K562 (cell line): ENCODE measurements around the gene ZCCHC3. TPM values are rescaled to one million over a fixed set of nuclear protein-coding genes. Genes with fewer than 3 reads are reported as not detected.

ENCODE experiments used
- CREB1 ChIP-seq, 2 experiments: sonication (generic) in 1 of 2; formaldehyde crosslinking in 1 of 2; IDR thresholded peaks; 2 replicates each; pipeline versions ENCODE4 v1.6.1 to v1.8.0; 2012 to 2022; ENCODE audit warnings: inconsistent platforms in 1 of 2, mild to moderate bottlenecking in 1 of 2, missing genetic modification reagents in 1 of 2, moderate library complexity in 1 of 2
- CSDE1 ChIP-seq, 2 experiments: fragments of 450-650 bp; IDR thresholded peaks; 2 replicates each; pipeline ENCODE4 v1.6.1; 2016; ENCODE audit warnings: mild to moderate bottlenecking in 1 of 2
- FOXJ2 ChIP-seq: fragments of 200-800 bp; sonication (Bioruptor generic); IDR thresholded peaks from 2 replicates; pipeline ENCODE4 v1.6.1; 2016; ENCODE audit warnings: missing genetic modification characterization, missing compliant biosample characterization
- KHSRP ChIP-seq: fragments of 450-650 bp; IDR thresholded peaks from 2 replicates; pipeline ENCODE4 v1.6.1; 2017
- LCOR ChIP-seq: sonication (generic); formaldehyde crosslinking; IDR thresholded peaks from 2 replicates; pipeline ENCODE4 v1.8.0; 2022; ENCODE audit warnings: mild to moderate bottlenecking, missing genetic modification reagents
- MAZ ChIP-seq, 2 experiments: fragments of 450-650 bp in 1 of 2; sonication (generic) in 1 of 2; formaldehyde crosslinking; IDR thresholded peaks in 1 of 2; conservative IDR thresholded peaks in 1 of 2; 2 replicates each; pipeline versions ENCODE4 v1.4.0 to v1.5.0; 2020; ENCODE audit warnings: mild to moderate bottlenecking in 1 of 2, missing genetic modification reagents in 1 of 2
- NELFE ChIP-seq: IDR thresholded peaks from 2 replicates; pipeline ENCODE4 v1.6.1; 2011; ENCODE audit warnings: mild to moderate bottlenecking; ENCODE audit not compliant: insufficient read depth, insufficient read length
- PCBP1 ChIP-seq: fragments of 200-400 bp; formaldehyde crosslinking; IDR thresholded peaks from 2 replicates; pipeline ENCODE4 v1.6.1; 2018; ENCODE audit warnings: mild to moderate bottlenecking, low read depth, low read length; ENCODE audit not compliant: poor library complexity, severe bottlenecking
- POLR2AphosphoS2 ChIP-seq: IDR thresholded peaks from 2 replicates; pipeline ENCODE4 v1.6.1; 2012; ENCODE audit warnings: low read length, improper control_type of control experiment
- RBBP5 ChIP-seq: fragments of 200-600 bp; sonication (generic); IDR thresholded peaks from 2 replicates; pipeline ENCODE4 v1.6.1; 2012; ENCODE audit warnings: borderline replicate concordance, mild to moderate bottlenecking, low read length, control low read depth, inconsistent platforms; ENCODE audit not compliant: insufficient read depth, poor library complexity, severe bottlenecking
- REST ChIP-seq, 2 experiments: fragments of 450-650 bp; formaldehyde crosslinking in 1 of 2; IDR thresholded peaks; 2 replicates each; pipeline versions ENCODE4 v1.4.0 to v1.6.1; 2014 to 2020; ENCODE audit warnings: mild to moderate bottlenecking in 2 of 2, borderline replicate concordance in 1 of 2, low read depth in 1 of 2
- ZNF398 ChIP-seq: fragments of 250-450 bp; sonication (Bioruptor Pico); IDR thresholded peaks from 2 replicates; pipeline ENCODE4 v1.8.0; 2021; ENCODE audit warnings: moderate library complexity, mild to moderate bottlenecking, inconsistent platforms
- polyA plus RNA-seq, 8 experiments: library from polyadenylated mRNA; depleted of rRNA in 4 of 8; stranded (reverse) in 5 of 8; unstranded in 3 of 8; fragments of >200 nt; fragmentation: Nextera tagmentation in 2 of 8; fragmentation: Illumina TruSeq in 1 of 8; extraction: Ambion mirVana in 2 of 8; extraction: Trizol in 1 of 8; gene quantifications; 2 replicates each; pipeline versions ENCODE4 v1.2.1 to v1.2.3, GENCODE V29; 2011 to 2014; ENCODE audit warnings: inconsistent platforms in 1 of 8, missing spikeins in 1 of 8
- total RNA-seq, 7 experiments: library from RNA; depleted of rRNA in 6 of 7; stranded (reverse); fragments of >200 nt in 6 of 7; fragmentation: Illumina TruSeq in 2 of 7; extraction: Trizol in 2 of 7; gene quantifications; 2 replicates each; pipeline versions ENCODE4 v1.2.1 to v1.2.3, GENCODE V29; 2011 to 2021; ENCODE audit warnings: low replicate concordance in 1 of 7
- TF ChIP-seq, protein P1 (sequence below): fragments of 450-650 bp; IDR thresholded peaks from 2 replicates; pipeline ENCODE4 v1.6.1; 2016; ENCODE audit warnings: antibody characterized with exemption

The ZCCHC3 gene
- total and polyA plus RNA-seq, 9 of the 15 experiments (the other 6 are each of a cell fraction or from before 2014, with no cell fraction given), result 2.8 to 23.3 (median 16.5) TPM

DNA sequence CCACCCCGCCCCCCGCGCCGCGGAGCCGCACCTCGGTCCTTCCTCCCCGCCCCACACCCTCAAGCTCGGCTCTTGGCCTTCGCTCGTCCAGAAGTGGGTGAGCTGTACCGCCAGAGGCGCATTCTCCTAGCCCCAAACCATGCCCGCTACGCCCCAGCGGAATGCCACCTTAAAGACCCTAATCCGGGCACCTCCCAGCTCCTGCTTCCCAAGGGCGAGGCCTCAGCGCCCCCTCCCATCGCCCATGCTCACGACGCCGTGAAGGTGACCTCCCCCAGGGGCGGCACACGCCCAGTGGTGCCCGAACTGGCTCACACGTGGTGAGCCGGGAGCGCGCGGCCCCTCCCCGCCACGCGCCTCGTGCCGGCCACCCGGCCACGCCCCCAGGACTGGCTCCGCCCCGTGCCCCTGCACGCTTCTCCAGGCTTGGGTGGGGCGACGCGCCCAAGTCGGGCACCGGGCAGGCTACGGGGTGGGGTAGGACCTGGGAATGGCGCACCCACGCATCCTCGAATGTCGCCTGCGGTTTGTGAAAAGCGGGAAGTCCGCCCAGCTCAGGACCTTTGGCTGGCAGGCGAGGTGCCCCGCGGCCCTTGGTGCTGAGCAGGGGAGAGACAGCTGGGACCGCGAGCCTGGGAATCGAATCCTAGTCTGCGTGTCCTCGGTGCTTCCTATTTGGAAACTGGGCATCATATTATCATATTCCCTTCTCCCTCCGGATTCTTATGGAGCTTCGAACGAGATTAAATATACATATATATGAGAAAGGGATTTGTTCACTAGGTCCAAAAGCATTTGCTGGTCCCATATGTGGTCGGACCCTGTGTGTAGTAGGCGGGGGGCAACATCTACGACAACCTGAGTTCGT is 27.0 kb downstream of the ZCCHC3 start (continued):
- no peak for TF ChIP-seq KHSRP
- TF ChIP-seq NELFE, result no peak
- TF ChIP-seq PCBP1, result no peak
- TF ChIP-seq CSDE1 (IDR thresholded peaks at IDR 0.05), result no peak
- peak; percentile 65; the same call in 1 of the 2 replicates for TF ChIP-seq LCOR
- TF ChIP-seq, protein P1, sequence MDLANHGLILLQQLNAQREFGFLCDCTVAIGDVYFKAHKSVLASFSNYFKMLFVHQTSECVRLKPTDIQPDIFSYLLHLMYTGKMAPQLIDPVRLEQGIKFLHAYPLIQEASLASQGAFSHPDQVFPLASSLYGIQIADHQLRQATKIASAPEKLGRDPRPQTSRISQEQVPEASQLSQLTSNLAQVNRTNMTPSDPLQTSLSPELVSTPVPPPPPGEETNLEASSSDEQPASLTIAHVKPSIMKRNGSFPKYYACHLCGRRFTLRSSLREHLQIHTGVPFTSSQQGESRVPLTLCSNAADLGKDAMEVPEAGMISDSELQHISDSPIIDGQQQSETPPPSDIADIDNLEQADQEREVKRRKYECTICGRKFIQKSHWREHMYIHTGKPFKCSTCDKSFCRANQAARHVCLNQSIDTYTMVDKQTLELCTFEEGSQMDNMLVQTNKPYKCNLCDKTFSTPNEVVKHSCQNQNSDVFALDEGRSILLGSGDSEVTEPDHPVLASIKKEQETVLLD, result no peak
- TF ChIP-seq RBBP5, result no peak
- TF ChIP-seq FOXJ2, result no peak
- 0 out of 2 replicates have a peak, but pooled peaks have one; percentile 17 for TF ChIP-seq REST (IDR thresholded peaks at IDR 0.05; ENCODE audit: borderline replicate concordance)
- TF ChIP-seq REST (CRISPR knock-in tag; IDR thresholded peaks at IDR 0.05; ENCODE audit: low read depth), result no peak
- TF ChIP-seq POLR2AphosphoS2, result no peak
- peak; percentile 64 to 71; a peak in 2 of 4 replicates for TF ChIP-seq MAZ (CRISPR knock-in tag; conservative IDR thresholded peaks at IDR 0.05 in 1 of 2, IDR thresholded peaks at IDR 0.05 in 1 of 2)
- TF ChIP-seq ZNF398 (CRISPR knock-in tag), result no peak
- peak; percentile 33; the same call in 1 of the 2 replicates for TF ChIP-seq CREB1 (IDR thresholded peaks at IDR 0.05)
- TF ChIP-seq CREB1 (CRISPR knock-in tag; IDR thresholded peaks at IDR 0.05), result peak; percentile 73
